ENCODE results near the gene MROH9.

The MROH9 gene

DNA sequence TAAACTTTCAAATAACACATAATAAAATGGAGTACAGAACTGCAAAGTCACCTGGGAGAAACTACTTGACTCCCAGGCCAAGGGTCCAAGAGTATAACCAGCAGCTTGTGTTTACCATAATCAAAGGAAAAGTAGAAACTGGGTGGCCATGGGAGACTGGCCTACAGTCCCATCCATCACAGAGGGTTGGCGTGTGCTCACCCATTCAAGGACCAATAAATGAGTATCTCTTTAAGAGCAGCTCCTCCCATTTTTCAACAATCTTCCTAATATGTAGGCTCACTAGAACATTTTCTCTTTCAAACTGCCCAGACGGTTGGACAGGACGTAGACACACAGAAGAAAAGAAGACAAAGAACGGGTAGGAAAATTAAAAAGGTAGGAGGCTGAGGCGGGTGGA, 155.3 kb downstream of the MROH9 start, which contains the start of gene FMO3:
Gene FMO3, plus strand, starts transcription at position 302 of the 400 bp plus-strand sequence. CDS start 1,754 bp downstream, outside the sequence.
- Histone ChIP-seq H3K4me3 (ENCODE audit: low read depth, low read length) (no peak within 1 kb of the TSS), H3K27ac (ENCODE audit: extremely low read depth, low read depth, low read length) (no peak within 1 kb of the TSS), H3K9me3 (ENCODE audit: control insufficient read depth, insufficient read depth, low read depth, low read length) (no peaks in the 10 kb centered on the region), H3K36me3 (ENCODE audit: control insufficient read depth in 2 of 2, insufficient read depth in 1 of 2, low read length in 2 of 2) (no peaks in the 10 kb centered on the region), H3K4me1 (ENCODE audit: control insufficient read depth, insufficient read depth, low read length) (no peaks in the 10 kb centered on the region)
- ChIA-PET CTCF (interaction anchor here (0.7 to 1.5 kb wide), 4 partner anchors 9 to 136 kb away, joined by 3 to 15 read pairs (median 4); no protein-coding TSS in a partner anchor), POLR2A (no interaction called here)
- TF ChIP-seq, protein P1, sequence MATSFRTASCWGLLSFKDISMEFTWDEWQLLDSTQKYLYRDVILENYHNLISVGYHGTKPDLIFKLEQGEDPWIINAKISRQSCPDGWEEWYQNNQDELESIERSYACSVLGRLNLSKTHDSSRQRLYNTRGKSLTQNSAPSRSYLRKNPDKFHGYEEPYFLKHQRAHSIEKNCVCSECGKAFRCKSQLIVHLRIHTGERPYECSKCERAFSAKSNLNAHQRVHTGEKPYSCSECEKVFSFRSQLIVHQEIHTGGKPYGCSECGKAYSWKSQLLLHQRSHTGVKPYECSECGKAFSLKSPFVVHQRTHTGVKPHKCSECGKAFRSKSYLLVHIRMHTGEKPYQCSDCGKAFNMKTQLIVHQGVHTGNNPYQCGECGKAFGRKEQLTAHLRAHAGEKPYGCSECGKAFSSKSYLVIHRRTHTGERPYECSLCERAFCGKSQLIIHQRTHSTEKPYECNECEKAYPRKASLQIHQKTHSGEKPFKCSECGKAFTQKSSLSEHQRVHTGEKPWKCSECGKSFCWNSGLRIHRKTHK (tag by site-specific recombination; IDR thresholded peaks at IDR 0.05): no peak
- TF ChIP-seq SP7 (tag by site-specific recombination; IDR thresholded peaks at IDR 0.05) (no peak), ZNF324 (tag by site-specific recombination; IDR thresholded peaks at IDR 0.05) (no peak), ZNF677 (tag by site-specific recombination; IDR thresholded peaks at IDR 0.05) (no peak), ZNF548 (tag by site-specific recombination; IDR thresholded peaks at IDR 0.05) (no peak), ZNF146 (tag by site-specific recombination; IDR thresholded peaks at IDR 0.05) (no peak), ZNF610 (tag by site-specific recombination; IDR thresholded peaks at IDR 0.05; ENCODE audit: borderline replicate concordance) (no peak)

- Histone ChIP-seq H3K4me1 (ENCODE audit: control insufficient read depth, insufficient read depth, low read length) (no peaks in the 10 kb centered on the region), H3K36me3 (ENCODE audit: control insufficient read depth in 2 of 2, insufficient read depth in 1 of 2, low read length in 2 of 2) (no peaks in the 10 kb centered on the region), H3K9me3 (ENCODE audit: control insufficient read depth, insufficient read depth, low read depth, low read length) (no peaks in the 10 kb centered on the region), H3K4me3 (ENCODE audit: low read depth, low read length) (no peak overlapping the region), H3K27ac (ENCODE audit: extremely low read depth, low read depth, low read length) (no peak overlapping the region)
- TF ChIP-seq ZNF302 (tag by site-specific recombination; IDR thresholded peaks at IDR 0.05; ENCODE audit: low read depth) (no peak), ZNF560 (tag by site-specific recombination; IDR thresholded peaks at IDR 0.05; ENCODE audit: borderline replicate concordance) (no peak), ZNF157 (tag by site-specific recombination; IDR thresholded peaks at IDR 0.05) (no peak)
- ChIA-PET POLR2A (no interaction called here), CTCF (no interaction called here)
These were observed 168.5 kb downstream of the MROH9 start for GRCh38 chr1:171103862-171104261.

DNA sequence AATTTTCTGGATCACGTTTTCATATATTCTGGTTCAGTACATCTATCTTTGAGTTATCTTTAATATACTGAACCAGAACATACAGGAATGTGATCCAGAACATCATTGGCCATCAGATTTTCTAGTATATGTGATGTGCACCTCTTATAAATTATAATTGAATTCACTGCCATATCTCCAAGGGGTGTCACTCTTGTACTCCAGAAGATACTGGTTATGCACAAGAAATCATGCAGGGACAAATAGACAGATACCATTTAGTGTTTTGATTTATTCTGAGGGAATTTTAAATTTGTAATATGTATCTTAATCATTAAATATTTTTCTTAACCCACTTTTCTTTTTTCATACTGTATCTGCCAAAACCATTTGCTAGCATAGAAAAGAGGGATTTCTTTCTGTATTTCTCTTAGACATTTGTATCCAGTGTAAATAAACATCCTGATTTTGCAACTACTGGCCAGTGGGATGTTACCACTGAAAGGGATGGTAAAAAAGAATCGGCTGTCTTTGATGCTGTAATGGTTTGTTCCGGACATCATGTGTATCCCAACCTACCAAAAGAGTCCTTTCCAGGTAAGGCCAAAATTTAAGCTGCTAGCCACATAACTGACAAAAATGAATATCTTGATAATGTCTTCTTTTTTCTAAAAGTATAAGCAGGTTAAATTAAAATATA, 172.1 kb downstream of the MROH9 start:
- POLR2A ChIA-PET: no interaction called here
- H3K4me3 ChIP-seq (ENCODE audit: low read depth, low read length): no peak overlapping the region
- no peak overlapping the region for H3K27ac ChIP-seq (ENCODE audit: extremely low read depth, low read depth, low read length)
- CTCF ChIA-PET: interaction anchor here (0.6 to 2.0 kb wide), 2 partner anchors 120 to 465 kb away, joined by 3 to 5 read pairs; no protein-coding TSS in a partner anchor
- TF ChIP-seq ZBTB21 (tag by site-specific recombination; IDR thresholded peaks at IDR 0.05) (no peak), MEIS1 (CRISPR knock-in tag; IDR thresholded peaks at IDR 0.05; ENCODE audit: borderline replicate concordance) (no peak), ZNF157 (tag by site-specific recombination; IDR thresholded peaks at IDR 0.05) (no peak), ZNF521 (tag by site-specific recombination; IDR thresholded peaks at IDR 0.05) (no peak), ZNF155 (tag by site-specific recombination; IDR thresholded peaks at IDR 0.05) (no peak), ZSCAN4 (tag by site-specific recombination; IDR thresholded peaks at IDR 0.05) (no peak), ZNF560 (tag by site-specific recombination; IDR thresholded peaks at IDR 0.05; ENCODE audit: borderline replicate concordance) (no peak), ZNF658 (tag by site-specific recombination; IDR thresholded peaks at IDR 0.05) (no peak), ZNF623 (tag by site-specific recombination; IDR thresholded peaks at IDR 0.05) (no peak), KLF16 (tag by site-specific recombination; IDR thresholded peaks at IDR 0.05) (no peak), ZNF211 (tag by site-specific recombination; IDR thresholded peaks at IDR 0.05; ENCODE audit: low read depth) (no peak), ZFHX2 (tag by site-specific recombination; conservative IDR thresholded peaks at IDR 0.05) (no peak), ZFP37 (tag by site-specific recombination; IDR thresholded peaks at IDR 0.05) (no peak), ZNF140 (tag by site-specific recombination; IDR thresholded peaks at IDR 0.05) (no peak), ZBTB1 (tag by site-specific recombination; IDR thresholded peaks at IDR 0.05) (no peak), KLF9 (tag by site-specific recombination; IDR thresholded peaks at IDR 0.05; ENCODE audit: low read depth) (no peak), PRDM10 (tag by site-specific recombination; IDR thresholded peaks at IDR 0.05) (no peak), ZNF221 (tag by site-specific recombination; IDR thresholded peaks at IDR 0.05; ENCODE audit: borderline replicate concordance) (no peak)
- H3K9me3 ChIP-seq (ENCODE audit: control insufficient read depth, insufficient read depth, low read depth, low read length): no peaks in the 10 kb centered on the region
- no peaks in the 10 kb centered on the region for H3K4me1 ChIP-seq (ENCODE audit: control insufficient read depth, insufficient read depth, low read length)
- no peaks in the 10 kb centered on the region for H3K36me3 ChIP-seq (ENCODE audit: control insufficient read depth in 2 of 2, insufficient read depth in 1 of 2, low read length in 2 of 2)

Measured in HEK293 (cell line).